Suprapubic skin (tissue), 4 donors: ENCODE results near the gene ADI1. TPM values are rescaled to one million over a fixed set of nuclear protein-coding genes. Genes with fewer than 3 reads are reported as not detected.

Experiments
- DNase-seq, 2 donors: peaks; one replicate each; pipeline ENCODE4 v3.0.0-alpha.2; 2019; ENCODE audit warnings: low spot score in 2 of 2
- H3K27ac ChIP-seq: fragments of 200-600 bp; sonication (generic); one replicate; pipeline ENCODE4 v1.5.1; 2019
- H3K27me3 ChIP-seq: fragments of 200-600 bp; sonication (generic); one replicate; pipeline ENCODE4 v1.5.1; 2019
- H3K36me3 ChIP-seq: fragments of 200-600 bp; sonication (generic); one replicate; pipeline ENCODE4 v1.5.1; 2019
- H3K4me1 ChIP-seq: fragments of 200-600 bp; sonication (generic); one replicate; pipeline ENCODE4 v1.5.1; 2019
- H3K4me3 ChIP-seq: fragments of 200-600 bp; sonication (generic); one replicate; pipeline ENCODE4 v1.5.1; 2019; ENCODE audit warnings: mild to moderate bottlenecking
- H3K9me3 ChIP-seq: fragments of 200-600 bp; sonication (generic); one replicate; pipeline ENCODE4 v1.5.1; 2019
- CTCF ChIP-seq, 2 donors: fragments of 200-600 bp in 1 of 2; fragments of 450-650 bp in 1 of 2; sonication (generic) in 1 of 2; IDR thresholded peaks; one replicate each; pipeline ENCODE4 v1.5.1; 2016 to 2019; ENCODE audit warnings: antibody characterized with exemption in 2 of 2, mild to moderate bottlenecking in 1 of 2, moderate library complexity in 1 of 2
- EP300 ChIP-seq: sonication (generic); formaldehyde crosslinking; IDR thresholded peaks from one replicate; pipeline ENCODE4 v1.6.1; 2017; ENCODE audit warnings: antibody characterized with exemption
- POLR2A ChIP-seq, 2 donors: fragments of 450-650 bp; IDR thresholded peaks; one replicate each; pipeline ENCODE4 v1.6.1; 2017; ENCODE audit warnings: antibody characterized with exemption in 2 of 2, mild to moderate bottlenecking in 2 of 2, moderate library complexity in 2 of 2
- POLR2AphosphoS5 ChIP-seq, 3 donors: sonication (generic); formaldehyde crosslinking; IDR thresholded peaks; one replicate each; pipeline ENCODE4 v1.6.1; 2017; ENCODE audit warnings: antibody characterized with exemption in 3 of 3
- WGBS: methylation state at CpG from one replicate; pipeline ENCODE4 v1.1.5; 2018; 5-methylcytosine and 5-hydroxymethylcytosine counted together
- total RNA-seq, 4 donors: library from RNA; depleted of rRNA; stranded (reverse); fragments of >200 nt; gene quantifications; one replicate each; pipeline ENCODE4 v1.1.0, GENCODE V29; 2016

Gene ADI1
- total RNA-seq, 4 donors from 2014 or later: 39.2 to 54.4 (median 45.4) TPM

GRCh38 chr2:3535467-3535793, 16.1 kb upstream of the ADI1 start:
- peaks cover 17% of the 10 kb centered on the region for H3K4me1 ChIP-seq
- no peak for DNase-seq
- H3K36me3 ChIP-seq: peaks cover 10% of the 10 kb centered on the region
- peak overlapping the region; percentile 93 for H3K27ac ChIP-seq
- 43% methylated on average over 5 of the region's 5 CpGs for WGBS
- TF ChIP-seq EP300 (no peak), POLR2AphosphoS5 (IDR thresholded peaks at IDR 0.05) (no peak), POLR2A (IDR thresholded peaks at IDR 0.05) (no peak), CTCF (IDR thresholded peaks at IDR 0.05) (no peak)
- no peaks in the 10 kb centered on the region for H3K27me3 ChIP-seq
- no peaks in the 10 kb centered on the region for H3K9me3 ChIP-seq
- peak overlapping the region; percentile 44 for H3K4me3 ChIP-seq

- Histone ChIP-seq H3K4me1 (peaks cover 17% of the 10 kb centered on the region), H3K27me3 (no peaks in the 10 kb centered on the region), H3K27ac (no peak overlapping the region), H3K4me3 (no peak overlapping the region), H3K9me3 (no peaks in the 10 kb centered on the region), H3K36me3 (peaks cover under 1% of the 10 kb centered on the region)
- WGBS: 100% methylated on average over 4 of the region's 24 CpGs
- TF ChIP-seq EP300: no peak
- TF ChIP-seq POLR2A (IDR thresholded peaks at IDR 0.05): no peak
- no peak for TF ChIP-seq POLR2AphosphoS5 (IDR thresholded peaks at IDR 0.05)
- TF ChIP-seq CTCF (IDR thresholded peaks at IDR 0.05): no peak
- DNase-seq: no peak
Measured at GRCh38 chr2:3534251-3534814, 15.0 kb upstream of the ADI1 start.

- TF ChIP-seq POLR2AphosphoS5 (IDR thresholded peaks at IDR 0.05) (no peak), EP300 (no peak), POLR2A (IDR thresholded peaks at IDR 0.05) (no peak), CTCF (IDR thresholded peaks at IDR 0.05) (no peak)
- Histone ChIP-seq H3K27me3 (no peaks in the 10 kb centered on the region), H3K4me3 (no peak overlapping the region), H3K27ac (no peak overlapping the region), H3K4me1 (peaks cover 17% of the 10 kb centered on the region), H3K36me3 (no peaks in the 10 kb centered on the region), H3K9me3 (no peaks in the 10 kb centered on the region)
- 90% methylated on average over 6 of the region's 6 CpGs for whole genome bisulfite sequencing
- DNase-seq: no peak
Measured at GRCh38 chr2:3533836-3534235, 14.5 kb upstream of the ADI1 start.

GRCh38 chr2:3532941-3533340, 13.6 kb upstream of the ADI1 start:
- Histone ChIP-seq H3K4me1 (peaks cover 17% of the 10 kb centered on the region), H3K27ac (no peak overlapping the region), H3K27me3 (no peaks in the 10 kb centered on the region), H3K36me3 (no peaks in the 10 kb centered on the region), H3K9me3 (no peaks in the 10 kb centered on the region), H3K4me3 (no peak overlapping the region)
- 71% methylated on average over 12 of the region's 12 CpGs for WGBS
- no peak for DNase-seq
- no peak for TF ChIP-seq POLR2AphosphoS5 (IDR thresholded peaks at IDR 0.05)

GRCh38 chr2:3529316-3530025, 10.1 kb upstream of the ADI1 start:
- H3K4me3 ChIP-seq: no peak overlapping the region

More at GRCh38 chr2:3529316-3530025, 10.1 kb upstream of the ADI1 start:
- Histone ChIP-seq H3K27me3 (no peaks in the 10 kb centered on the region), H3K9me3 (no peaks in the 10 kb centered on the region), H3K4me1 (no peaks in the 10 kb centered on the region), H3K36me3 (no peaks in the 10 kb centered on the region), H3K27ac (no peak overlapping the region)
- no peak for DNase-seq
- no peak for TF ChIP-seq POLR2A (IDR thresholded peaks at IDR 0.05)
- no peak for TF ChIP-seq POLR2AphosphoS5 (IDR thresholded peaks at IDR 0.05)
- TF ChIP-seq EP300: no peak
- TF ChIP-seq CTCF (IDR thresholded peaks at IDR 0.05): no peak
- WGBS: 98% methylated on average over 24 of the region's 24 CpGs
